ENCODE data around the gene DCX. TPM values are rescaled to one million over a fixed set of nuclear protein-coding genes. Genes with fewer than 3 reads are reported as not detected.

DCX gene
- total and polyA plus RNA-seq, 5 donors from 2014 or later, result not detected

DNA sequence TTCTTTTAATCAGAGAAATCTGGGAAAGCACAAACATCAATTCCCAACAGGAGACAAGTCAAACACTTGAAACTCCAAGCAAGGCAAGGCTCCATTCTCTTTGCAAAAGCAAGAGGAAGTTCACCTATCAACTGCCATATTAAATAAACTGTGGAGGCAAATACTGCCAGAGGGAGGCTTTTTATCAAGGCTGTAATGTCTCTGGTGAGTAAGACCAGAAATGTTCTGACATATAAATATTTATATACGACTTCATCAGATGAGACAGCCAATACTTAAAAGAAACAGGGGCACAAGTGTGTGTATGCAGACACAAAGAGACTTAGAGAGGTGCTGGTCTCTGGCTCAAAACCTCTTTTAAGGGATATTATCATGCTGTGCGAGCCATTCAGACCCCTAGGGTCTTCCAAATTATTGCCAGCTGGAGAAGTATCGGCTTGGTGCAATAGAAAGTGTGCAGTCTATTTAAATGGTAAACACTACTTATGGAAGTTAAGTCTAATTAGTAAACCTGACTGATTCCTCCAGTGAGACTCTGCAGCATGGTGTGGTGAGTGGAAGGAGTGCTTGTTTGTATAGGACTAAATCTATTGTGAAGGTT is 24.4 kb downstream of the DCX start:
- no peak for DNase-seq
- H3K27ac Mint-ChIP-seq, result no peak overlapping the region

DNA sequence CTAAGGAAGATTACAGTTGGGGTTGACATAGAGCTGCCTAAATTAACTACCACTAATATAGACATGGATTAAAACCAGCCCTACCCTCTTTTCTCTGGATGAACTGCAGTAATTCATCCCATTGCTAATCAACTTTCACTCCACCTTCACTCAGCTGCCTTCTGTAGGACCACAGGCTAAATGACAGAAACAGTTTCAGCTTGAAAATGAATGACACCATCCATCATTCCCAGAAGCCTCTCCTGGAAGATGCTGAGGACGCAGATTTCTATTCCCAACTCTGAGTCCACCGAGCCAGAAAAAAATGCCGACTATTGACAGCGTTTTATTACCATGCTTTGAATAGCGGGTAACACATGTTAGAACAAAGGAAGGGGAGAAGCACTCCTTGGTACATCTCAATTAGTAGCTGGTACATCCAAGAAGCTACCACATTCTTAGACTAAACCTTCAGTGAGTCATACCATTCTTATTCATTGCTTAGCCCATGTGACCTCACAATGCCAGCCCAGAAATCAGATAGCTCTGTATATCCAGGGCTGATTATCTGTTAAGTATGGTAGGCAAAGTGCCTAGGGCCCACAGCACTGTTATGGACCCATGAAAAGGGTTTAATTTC is 25.3 kb downstream of the DCX start:
- DNase-seq, result no peak
- Mint-ChIP-seq H3K36me3 (no peaks in the 10 kb centered on the region), H3K4me3 (no peak overlapping the region), H3K4me1 (no peaks in the 10 kb centered on the region), H3K27ac (no peak overlapping the region), H3K9me3 (no peaks in the 10 kb centered on the region), H3K27me3 (no peaks in the 10 kb centered on the region)
- Histone ChIP-seq H3K36me3 (ENCODE audit: control insufficient read depth, insufficient read depth, low read length) (no peaks in the 10 kb centered on the region), H3K27ac (ENCODE audit: insufficient read depth, low read length, poor library complexity, severe bottlenecking) (no peak overlapping the region), H3K9me3 (ENCODE audit: control insufficient read depth in 2 of 2, low read length in 2 of 2) (no peaks in the 10 kb centered on the region), H3K4me1 (ENCODE audit: control insufficient read depth, insufficient read depth, low read length, poor library complexity, severe bottlenecking) (no peaks in the 10 kb centered on the region), H3K27me3 (ENCODE audit: control insufficient read depth, insufficient read depth, low read length) (no peaks in the 10 kb centered on the region), H3K4me3 (ENCODE audit: low read depth, low read length) (no peak overlapping the region)
- ATAC-seq (ENCODE audit: low read depth in 2 of 2), result no peak

More for the DNA sequence above, 24.4 kb downstream of the DCX start:
- Histone ChIP-seq H3K36me3 (ENCODE audit: control insufficient read depth, insufficient read depth, low read length) (no peaks in the 10 kb centered on the region), H3K4me3 (ENCODE audit: low read depth, low read length) (no peak overlapping the region), H3K9me3 (ENCODE audit: control insufficient read depth in 2 of 2, low read length in 2 of 2) (no peaks in the 10 kb centered on the region), H3K4me1 (ENCODE audit: control insufficient read depth, insufficient read depth, low read length, poor library complexity, severe bottlenecking) (no peaks in the 10 kb centered on the region), H3K27ac (ENCODE audit: insufficient read depth, low read length, poor library complexity, severe bottlenecking) (no peak overlapping the region), H3K27me3 (ENCODE audit: control insufficient read depth, insufficient read depth, low read length) (no peaks in the 10 kb centered on the region)
- Mint-ChIP-seq H3K4me3 (no peak overlapping the region), H3K36me3 (no peaks in the 10 kb centered on the region), H3K9me3 (no peaks in the 10 kb centered on the region), H3K27me3 (no peaks in the 10 kb centered on the region), H3K4me1 (no peaks in the 10 kb centered on the region)
- ATAC-seq (ENCODE audit: low read depth in 2 of 2), result no peak

DNA sequence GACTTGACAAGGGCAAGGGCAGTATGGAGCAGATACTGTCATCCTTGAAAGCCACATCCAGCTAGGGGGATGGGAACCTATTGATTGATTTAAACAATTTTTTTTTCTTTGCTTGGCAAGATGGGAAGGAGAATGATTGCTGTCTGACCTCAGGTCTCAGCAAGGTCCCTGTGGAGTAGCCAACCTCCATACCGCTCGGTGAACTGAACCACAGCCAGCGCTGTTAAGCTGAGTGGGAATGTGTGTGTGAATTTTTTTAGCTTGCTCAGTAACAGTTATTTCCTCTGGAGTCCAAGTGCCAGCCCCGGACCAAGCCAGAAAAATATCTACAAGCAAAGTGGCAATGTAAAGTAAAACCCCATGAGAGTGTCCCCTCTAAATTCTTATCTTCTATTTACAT is 25.9 kb downstream of the DCX start:
- Histone ChIP-seq H3K4me3 (ENCODE audit: low read depth, low read length) (no peak overlapping the region), H3K36me3 (ENCODE audit: control insufficient read depth, insufficient read depth, low read length) (no peaks in the 10 kb centered on the region), H3K9me3 (ENCODE audit: control insufficient read depth in 2 of 2, low read length in 2 of 2) (no peaks in the 10 kb centered on the region), H3K27me3 (ENCODE audit: control insufficient read depth, insufficient read depth, low read length) (no peaks in the 10 kb centered on the region), H3K4me1 (ENCODE audit: control insufficient read depth, insufficient read depth, low read length, poor library complexity, severe bottlenecking) (no peaks in the 10 kb centered on the region), H3K27ac (ENCODE audit: insufficient read depth, low read length, poor library complexity, severe bottlenecking) (no peak overlapping the region)
- Mint-ChIP-seq H3K36me3 (no peaks in the 10 kb centered on the region), H3K27ac (no peak overlapping the region), H3K9me3 (no peaks in the 10 kb centered on the region), H3K4me3 (no peak overlapping the region), H3K4me1 (no peaks in the 10 kb centered on the region), H3K27me3 (no peaks in the 10 kb centered on the region)
- DNase-seq (no peak), ATAC-seq (ENCODE audit: low read depth in 2 of 2) (no peak)

GRCh38 chrX:111382277-111382676 is 29.7 kb downstream of the DCX start:
- H3K27ac ChIP-seq (ENCODE audit: insufficient read depth, low read length, poor library complexity, severe bottlenecking), result no peak overlapping the region
- no peaks in the 10 kb centered on the region for H3K36me3 ChIP-seq (ENCODE audit: control insufficient read depth, insufficient read depth, low read length)
- Mint-ChIP-seq H3K4me1 (no peaks in the 10 kb centered on the region), H3K27ac (no peak overlapping the region), H3K27me3 (no peaks in the 10 kb centered on the region), H3K4me3 (no peak overlapping the region), H3K9me3 (no peaks in the 10 kb centered on the region), H3K36me3 (no peaks in the 10 kb centered on the region)
- DNase-seq (no peak), ATAC-seq (ENCODE audit: low read depth in 2 of 2) (no peak)
- H3K4me3 ChIP-seq (ENCODE audit: low read depth, low read length), result no peak overlapping the region
- H3K9me3 ChIP-seq (ENCODE audit: control insufficient read depth in 2 of 2, low read length in 2 of 2), result no peaks in the 10 kb centered on the region
- H3K4me1 ChIP-seq (ENCODE audit: control insufficient read depth, insufficient read depth, low read length, poor library complexity, severe bottlenecking), result no peaks in the 10 kb centered on the region
- no peaks in the 10 kb centered on the region for H3K27me3 ChIP-seq (ENCODE audit: control insufficient read depth, insufficient read depth, low read length)

GRCh38 chrX:111376897-111377578 is 35.0 kb downstream of the DCX start:
- Mint-ChIP-seq H3K4me1 (no peaks in the 10 kb centered on the region), H3K9me3 (no peaks in the 10 kb centered on the region), H3K36me3 (no peaks in the 10 kb centered on the region), H3K27ac (no peak overlapping the region), H3K4me3 (no peak overlapping the region), H3K27me3 (no peaks in the 10 kb centered on the region)
- no peaks in the 10 kb centered on the region for H3K4me1 ChIP-seq (ENCODE audit: control insufficient read depth, insufficient read depth, low read length, poor library complexity, severe bottlenecking)
- DNase-seq (no peak), ATAC-seq (ENCODE audit: low read depth in 2 of 2) (no peak)
- no peaks in the 10 kb centered on the region for H3K27me3 ChIP-seq (ENCODE audit: control insufficient read depth, insufficient read depth, low read length)
- no peak overlapping the region for H3K4me3 ChIP-seq (ENCODE audit: low read depth, low read length)
- H3K36me3 ChIP-seq (ENCODE audit: control insufficient read depth, insufficient read depth, low read length), result no peaks in the 10 kb centered on the region
- no peaks in the 10 kb centered on the region for H3K9me3 ChIP-seq (ENCODE audit: control insufficient read depth in 2 of 2, low read length in 2 of 2)
- no peak overlapping the region for H3K27ac ChIP-seq (ENCODE audit: insufficient read depth, low read length, poor library complexity, severe bottlenecking)

DNA sequence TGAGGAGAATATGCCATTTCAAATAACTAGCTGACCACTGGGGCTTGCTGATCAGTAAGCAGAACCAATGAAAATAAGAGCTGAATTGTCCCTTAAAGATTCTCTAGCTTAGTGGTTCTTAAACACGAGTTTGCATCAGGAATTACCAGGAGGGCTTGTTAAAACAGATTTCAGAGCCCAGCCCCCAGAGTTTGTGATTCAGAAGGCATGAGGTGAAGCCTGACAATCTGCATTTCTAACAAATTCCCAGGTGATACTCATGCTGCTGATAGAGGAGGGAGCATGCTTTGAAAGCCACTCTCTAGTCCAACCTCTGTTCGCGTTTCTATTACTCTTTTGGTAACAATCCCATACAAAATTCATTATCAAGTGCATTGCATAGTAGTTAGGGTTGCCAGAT is 35.5 kb downstream of the DCX start:
- H3K4me1 Mint-ChIP-seq, result no peaks in the 10 kb centered on the region
- no peaks in the 10 kb centered on the region for H3K27me3 Mint-ChIP-seq
- no peaks in the 10 kb centered on the region for H3K36me3 Mint-ChIP-seq
- no peak for ATAC-seq (ENCODE audit: low read depth in 2 of 2)
- no peak overlapping the region for H3K4me3 ChIP-seq (ENCODE audit: low read depth, low read length)
- no peaks in the 10 kb centered on the region for H3K27me3 ChIP-seq (ENCODE audit: control insufficient read depth, insufficient read depth, low read length)
- H3K27ac Mint-ChIP-seq, result no peak overlapping the region
- H3K4me3 Mint-ChIP-seq, result no peak overlapping the region
- H3K9me3 Mint-ChIP-seq, result no peaks in the 10 kb centered on the region
- no peaks in the 10 kb centered on the region for H3K4me1 ChIP-seq (ENCODE audit: control insufficient read depth, insufficient read depth, low read length, poor library complexity, severe bottlenecking)
- H3K36me3 ChIP-seq (ENCODE audit: control insufficient read depth, insufficient read depth, low read length), result no peaks in the 10 kb centered on the region
- H3K9me3 ChIP-seq (ENCODE audit: control insufficient read depth in 2 of 2, low read length in 2 of 2), result no peaks in the 10 kb centered on the region
- H3K27ac ChIP-seq (ENCODE audit: insufficient read depth, low read length, poor library complexity, severe bottlenecking), result no peak overlapping the region
- no peak for DNase-seq

GRCh38 chrX:111375747-111376146 is 36.2 kb downstream of the DCX start:
- no peaks in the 10 kb centered on the region for H3K27me3 Mint-ChIP-seq
- no peaks in the 10 kb centered on the region for H3K4me1 Mint-ChIP-seq
- no peak overlapping the region for H3K4me3 ChIP-seq (ENCODE audit: low read depth, low read length)
- no peak overlapping the region for H3K4me3 Mint-ChIP-seq
- H3K9me3 ChIP-seq (ENCODE audit: control insufficient read depth in 2 of 2, low read length in 2 of 2), result no peaks in the 10 kb centered on the region
- DNase-seq, result no peak
- no peak overlapping the region for H3K27ac ChIP-seq (ENCODE audit: insufficient read depth, low read length, poor library complexity, severe bottlenecking)
- no peaks in the 10 kb centered on the region for H3K36me3 ChIP-seq (ENCODE audit: control insufficient read depth, insufficient read depth, low read length)
- H3K4me1 ChIP-seq (ENCODE audit: control insufficient read depth, insufficient read depth, low read length, poor library complexity, severe bottlenecking), result no peaks in the 10 kb centered on the region
- H3K27ac Mint-ChIP-seq, result no peak overlapping the region
- H3K9me3 Mint-ChIP-seq, result no peaks in the 10 kb centered on the region
- no peaks in the 10 kb centered on the region for H3K36me3 Mint-ChIP-seq
- H3K27me3 ChIP-seq (ENCODE audit: control insufficient read depth, insufficient read depth, low read length), result no peaks in the 10 kb centered on the region
- no peak for ATAC-seq (ENCODE audit: low read depth in 2 of 2)

DNA sequence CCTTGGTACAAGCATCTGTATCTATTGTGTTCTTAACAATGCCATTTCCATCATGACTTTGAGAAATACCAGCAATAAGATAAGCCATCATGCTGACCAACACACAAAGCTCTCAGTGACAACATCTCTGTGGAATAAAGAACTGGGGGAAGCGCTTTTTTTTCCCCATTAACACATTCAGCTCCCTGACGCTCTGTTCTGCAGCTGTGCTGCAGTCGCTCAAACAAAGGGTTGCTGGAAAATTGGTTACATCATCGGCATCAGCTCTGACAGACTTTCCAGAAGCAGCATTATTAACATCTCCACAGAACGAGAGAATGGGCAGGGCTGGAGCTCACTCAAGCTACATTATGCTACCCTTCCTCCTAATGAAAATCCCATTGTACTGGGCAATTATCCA is 39.9 kb downstream of the DCX start:
- no peak overlapping the region for H3K27ac ChIP-seq (ENCODE audit: insufficient read depth, low read length, poor library complexity, severe bottlenecking)
- no peaks in the 10 kb centered on the region for H3K4me1 Mint-ChIP-seq
- no peaks in the 10 kb centered on the region for H3K4me1 ChIP-seq (ENCODE audit: control insufficient read depth, insufficient read depth, low read length, poor library complexity, severe bottlenecking)
- H3K27me3 Mint-ChIP-seq, result no peaks in the 10 kb centered on the region
- H3K36me3 ChIP-seq (ENCODE audit: control insufficient read depth, insufficient read depth, low read length), result no peaks in the 10 kb centered on the region
- H3K4me3 ChIP-seq (ENCODE audit: low read depth, low read length), result no peak overlapping the region
- H3K27ac Mint-ChIP-seq, result no peak overlapping the region
- no peaks in the 10 kb centered on the region for H3K9me3 Mint-ChIP-seq
- H3K4me3 Mint-ChIP-seq, result no peak overlapping the region
- no peaks in the 10 kb centered on the region for H3K9me3 ChIP-seq (ENCODE audit: control insufficient read depth in 2 of 2, low read length in 2 of 2)
- no peaks in the 10 kb centered on the region for H3K27me3 ChIP-seq (ENCODE audit: control insufficient read depth, insufficient read depth, low read length)
- DNase-seq, result no peak
- no peak for ATAC-seq (ENCODE audit: low read depth in 2 of 2)
- H3K36me3 Mint-ChIP-seq, result no peaks in the 10 kb centered on the region

Data from CD4-positive, CD25-positive, alpha-beta regulatory T cell (primary cell).